DMS153 treated with DMSO at 0.1 percent for 48 hours (cell line): ENCODE data around the gene MICAL3.
"Not testable (repeated sequence)": the region's sequence is repeated elsewhere in the genome, so short reads cannot be mapped to it uniquely, and the experiment has no call there.

Experiments used
- DNase-seq: peaks from one replicate; lab custom pipeline; 2025; ENCODE audit not compliant: unreplicated experiment; lab: John Stamatoyannopoulos, UW

The MICAL3 gene

DNA sequence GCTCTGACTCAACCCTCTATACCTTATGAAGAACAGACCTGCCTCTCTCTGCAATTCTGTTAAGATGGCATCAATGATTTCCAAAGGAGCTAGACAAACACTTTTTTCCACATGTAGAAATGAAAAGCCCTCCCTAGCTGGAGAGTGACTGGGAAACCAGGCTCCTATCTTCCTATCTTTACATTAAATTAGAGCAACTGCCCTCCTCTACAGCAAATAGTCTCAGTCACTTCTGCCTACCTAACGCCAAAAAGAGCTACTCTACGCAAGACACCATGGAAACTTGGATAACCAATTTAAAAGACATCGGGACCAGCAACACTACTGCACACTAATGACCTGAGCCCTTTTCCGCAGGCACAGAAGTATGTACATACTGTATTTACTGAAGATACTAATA lies 84.8 kb downstream of the MICAL3 start:
- no peak for DNase-seq

DNA sequence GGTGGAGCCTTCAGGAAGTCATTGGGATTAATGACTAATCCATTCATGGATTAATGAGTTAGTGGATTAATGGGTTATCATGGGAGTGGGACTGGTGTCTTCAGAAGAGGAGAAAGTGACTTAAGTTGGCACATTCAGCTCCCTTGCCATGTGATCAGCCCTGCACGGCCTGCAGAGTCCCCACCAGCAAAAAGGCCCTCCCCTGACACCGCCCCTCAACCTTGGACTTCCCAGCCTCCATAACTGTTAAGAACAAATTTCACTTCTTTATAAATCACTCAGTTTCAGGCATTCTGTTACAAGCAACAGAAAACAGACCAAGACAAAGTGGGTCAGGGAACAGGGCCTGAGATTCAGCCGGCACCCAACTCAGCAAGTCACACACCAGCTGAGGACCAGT lies 85.3 kb downstream of the MICAL3 start:
- DNase-seq: no peak

DNA sequence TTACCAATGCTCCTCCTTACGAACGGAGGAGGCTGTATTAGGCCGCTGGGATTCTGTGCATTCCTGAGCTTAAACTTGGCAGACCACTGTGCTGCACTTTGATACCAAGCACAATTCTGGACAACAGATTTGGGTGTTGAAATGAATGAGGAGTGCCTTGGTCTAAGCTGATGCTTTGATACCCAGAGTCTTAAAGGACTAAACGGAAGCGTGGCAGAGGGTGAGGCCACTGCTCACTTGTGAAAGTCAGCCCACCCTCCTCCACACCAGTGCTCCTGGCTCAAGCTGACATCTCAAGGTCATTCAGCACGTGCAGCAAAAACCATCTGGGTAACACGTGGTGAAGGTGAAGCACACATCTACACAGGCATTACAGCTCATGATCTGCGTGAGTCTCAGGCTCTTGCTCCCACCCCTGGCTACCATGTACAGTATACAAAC lies 85.9 kb downstream of the MICAL3 start:
- no peak for DNase-seq

DNA sequence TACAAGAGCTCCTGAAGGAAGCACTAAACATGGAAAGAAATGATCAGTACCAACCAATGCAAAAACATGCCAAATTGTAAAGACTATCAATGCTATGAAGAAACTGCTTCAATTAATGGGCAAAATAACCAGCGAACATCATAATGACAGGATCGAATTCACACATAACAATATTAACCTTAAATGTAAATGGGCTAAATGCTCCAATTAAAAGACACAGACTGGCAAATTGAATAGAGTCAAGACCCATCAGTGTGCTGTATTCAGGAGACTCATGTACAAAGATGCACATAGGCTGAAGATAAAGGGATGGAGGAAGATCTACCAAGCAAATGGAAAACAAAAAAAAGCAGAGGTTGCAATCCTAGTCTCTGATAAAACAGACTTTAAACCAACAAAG lies 91.9 kb downstream of the MICAL3 start:
- DNase-seq: not testable (repeated sequence)

DNA sequence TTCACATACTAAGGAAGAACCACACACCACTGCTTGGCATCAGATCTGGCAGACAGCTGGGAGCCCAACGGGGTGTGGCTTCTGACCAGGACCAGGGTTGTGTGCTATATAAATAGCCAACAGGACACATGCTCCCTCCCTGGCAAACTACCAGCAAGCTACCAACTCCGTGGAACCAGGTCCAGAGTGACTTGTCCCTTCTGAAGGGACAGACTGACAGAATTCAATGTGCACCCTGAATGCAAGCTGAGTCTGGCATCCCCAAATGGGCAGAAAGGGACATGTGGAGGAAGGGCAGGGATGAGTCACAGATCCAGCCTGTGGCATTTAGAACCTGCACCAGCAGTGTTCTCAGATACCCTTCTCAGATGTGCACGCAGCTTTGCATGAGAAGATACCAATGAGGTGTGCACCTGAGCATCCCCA lies 92.9 kb downstream of the MICAL3 start:
- no peak for DNase-seq

DNA sequence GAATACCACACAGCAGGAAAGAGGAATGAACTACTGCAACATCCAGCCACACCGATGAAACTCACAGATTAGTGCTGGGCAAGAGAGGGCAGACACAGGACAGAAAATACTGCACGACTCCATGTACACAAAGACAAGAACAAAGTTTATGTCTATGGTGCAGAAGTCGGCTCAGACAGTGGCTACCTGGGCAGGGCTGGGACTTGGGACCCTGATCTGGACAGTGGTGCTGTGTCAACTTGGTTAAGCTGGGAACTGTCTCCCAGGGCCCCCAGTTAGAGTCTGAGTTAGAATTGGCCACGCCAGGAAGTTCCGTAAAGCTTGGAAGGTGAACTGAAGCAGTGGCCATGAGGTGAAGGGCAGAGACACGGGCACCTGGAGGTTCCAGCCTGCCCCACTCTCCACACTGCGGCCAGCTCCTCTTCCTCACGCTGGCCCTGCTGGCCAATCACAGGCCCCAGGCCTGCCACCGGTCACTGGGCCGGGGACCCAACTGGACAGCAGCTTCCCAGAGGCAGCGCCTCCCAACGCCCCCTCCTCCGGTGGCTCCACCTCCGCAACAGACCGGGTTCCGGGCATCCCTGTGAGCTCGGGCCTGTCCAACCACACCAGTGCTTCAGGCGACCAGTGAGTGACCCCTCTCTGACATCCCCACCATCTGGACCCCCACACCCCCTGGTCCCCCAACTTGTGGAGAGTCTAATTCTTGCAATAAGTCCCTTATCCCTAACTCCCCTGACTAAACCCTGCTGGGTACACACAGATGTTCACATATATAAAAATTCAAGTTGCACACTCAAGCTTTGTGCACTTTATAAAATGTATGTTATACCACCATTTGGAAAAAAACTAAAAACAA lies 93.7 kb downstream of the MICAL3 start:
- no peak for DNase-seq

DNA sequence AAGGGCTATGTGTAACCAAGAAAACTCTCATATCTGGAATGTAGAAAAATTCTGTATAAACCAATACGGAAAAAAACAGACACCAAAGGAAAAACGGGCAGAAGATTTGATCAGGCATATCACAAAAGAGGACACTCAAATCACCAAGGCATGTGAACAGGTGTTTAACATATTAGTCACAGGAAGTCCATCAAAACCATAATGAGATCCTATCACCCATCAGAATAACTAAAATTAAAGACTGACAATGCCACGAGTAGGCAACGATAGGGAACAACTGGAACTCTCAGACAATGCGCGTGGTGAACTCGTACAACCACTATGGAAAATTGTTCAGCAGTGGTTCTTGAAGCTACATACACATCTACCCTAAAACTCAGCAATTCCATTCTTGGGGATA lies 94.5 kb downstream of the MICAL3 start:
- no peak for DNase-seq

DNA sequence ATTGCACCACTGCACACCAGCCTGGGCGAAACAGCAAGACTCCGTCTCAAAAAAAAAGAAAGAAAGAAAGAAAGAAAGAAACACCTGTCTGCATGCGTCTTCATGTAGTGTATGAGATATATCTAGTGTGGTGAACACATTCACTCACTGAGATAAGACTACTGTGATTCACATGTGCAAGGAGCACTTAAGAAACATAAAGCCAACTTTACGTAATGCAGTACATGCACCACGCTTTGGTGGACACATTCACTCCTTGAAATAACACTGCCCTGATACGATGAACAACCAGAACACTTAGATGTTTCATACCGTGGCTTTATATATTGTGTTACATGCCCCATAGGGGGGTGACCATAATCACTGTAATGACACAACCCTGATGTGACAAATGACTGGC lies 96.0 kb downstream of the MICAL3 start:
- no peak for DNase-seq

DNA sequence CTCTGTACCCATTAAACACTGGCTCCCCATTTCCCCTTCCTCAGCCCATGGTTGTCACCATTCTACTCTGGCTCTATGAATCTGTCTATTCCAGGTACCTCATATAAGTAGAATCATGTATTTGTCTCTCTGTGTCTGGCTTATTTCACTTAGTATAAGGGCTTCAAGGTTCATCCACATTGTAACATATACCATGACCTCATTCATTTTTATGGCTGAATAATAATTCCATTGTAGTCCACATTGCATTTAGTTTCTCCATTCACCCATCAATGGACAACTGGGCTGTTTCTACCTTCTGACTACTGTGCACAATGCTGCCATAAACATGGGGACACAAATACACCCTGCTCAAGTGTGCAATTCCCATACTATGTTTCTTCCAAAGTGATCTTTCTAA lies 97.3 kb downstream of the MICAL3 start:
- no peak for DNase-seq

DNA sequence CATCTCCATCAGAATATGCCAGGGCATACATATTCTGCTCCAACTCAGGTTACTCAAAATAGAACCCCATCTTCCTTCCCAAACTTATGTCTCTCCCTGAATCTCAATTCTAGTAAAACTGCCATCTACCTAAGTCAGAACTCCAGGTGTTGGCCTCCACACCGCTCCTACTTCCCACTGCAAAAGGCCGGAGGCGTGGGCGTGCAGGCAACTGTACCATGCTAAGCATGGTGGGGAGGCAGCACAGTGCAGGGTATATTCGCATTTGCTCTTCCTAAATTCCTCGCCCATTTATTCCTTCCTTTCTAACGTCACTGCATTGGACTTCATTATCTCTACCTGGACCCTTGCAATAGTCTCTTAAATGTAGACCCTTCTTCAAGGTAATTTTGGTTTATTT lies 97.8 kb downstream of the MICAL3 start:
- no peak for DNase-seq

DNA sequence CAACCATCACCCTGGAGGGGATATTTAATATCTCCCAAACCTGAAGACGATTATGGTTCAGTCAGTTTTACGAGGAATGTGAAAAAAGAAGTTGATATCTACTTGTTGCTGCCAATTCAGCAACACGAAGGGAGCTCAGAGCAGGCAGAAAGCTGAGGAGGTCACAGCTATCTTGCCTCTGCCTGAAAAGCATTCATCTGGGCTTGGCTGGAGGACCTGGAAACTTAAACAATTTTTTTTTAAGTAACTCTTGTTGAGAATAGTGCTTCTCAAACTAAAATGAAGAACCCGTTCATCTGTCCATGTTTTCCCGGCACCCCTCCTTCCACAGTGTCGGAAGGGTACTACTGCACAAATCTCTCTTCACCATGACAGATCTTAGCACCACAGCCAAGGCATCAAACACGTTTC lies 98.9 kb downstream of the MICAL3 start:
- DNase-seq: no peak

DNA sequence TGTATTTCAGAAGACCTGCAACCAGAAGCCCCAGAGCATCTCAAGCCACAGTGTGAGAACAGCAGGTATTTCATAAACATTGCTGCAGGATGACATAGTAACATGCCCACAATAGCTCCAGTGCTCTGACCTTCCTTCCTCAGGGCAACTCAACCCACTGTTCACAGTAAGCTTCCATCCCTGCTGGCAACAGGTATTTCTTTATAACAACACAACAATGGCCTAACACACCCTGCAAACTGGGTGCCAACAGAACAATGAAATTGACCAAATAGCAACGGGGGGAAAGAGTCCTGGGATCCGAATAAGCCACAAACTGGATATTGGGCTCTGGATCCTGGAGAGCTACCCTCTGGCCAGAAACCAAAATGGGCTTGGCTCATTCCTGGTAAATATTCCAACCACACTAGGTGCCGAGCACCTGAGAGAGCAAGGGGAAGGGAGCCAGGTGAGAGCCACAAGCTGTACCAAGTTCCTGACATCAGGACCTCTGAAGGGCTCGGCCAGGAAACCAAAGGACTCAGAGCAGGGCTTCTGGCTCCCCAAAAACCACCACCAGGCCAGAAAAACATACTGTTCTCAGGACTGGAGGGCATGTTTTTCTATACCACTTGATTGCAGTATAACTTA lies 99.5 kb downstream of the MICAL3 start:
- no peak for DNase-seq

DNA sequence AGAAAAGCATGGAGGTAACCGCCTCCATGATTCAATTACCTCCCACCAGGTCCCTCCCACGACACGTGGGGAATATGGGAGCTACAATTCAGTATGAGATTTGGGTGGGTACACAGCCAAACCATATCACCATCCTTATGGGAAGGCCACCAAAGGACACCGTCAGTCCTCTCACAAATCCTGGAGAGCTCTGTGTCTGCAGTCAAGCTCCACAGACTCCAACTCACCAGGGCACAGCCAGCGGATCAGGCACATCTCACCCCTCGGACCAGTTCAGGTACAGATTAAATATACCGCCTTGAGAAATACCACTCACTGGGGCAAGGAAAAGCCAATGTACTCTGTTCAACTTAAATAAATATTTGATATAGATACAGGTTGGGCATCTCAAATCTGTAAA lies 100.3 kb downstream of the MICAL3 start:
- no peak for DNase-seq

DNA sequence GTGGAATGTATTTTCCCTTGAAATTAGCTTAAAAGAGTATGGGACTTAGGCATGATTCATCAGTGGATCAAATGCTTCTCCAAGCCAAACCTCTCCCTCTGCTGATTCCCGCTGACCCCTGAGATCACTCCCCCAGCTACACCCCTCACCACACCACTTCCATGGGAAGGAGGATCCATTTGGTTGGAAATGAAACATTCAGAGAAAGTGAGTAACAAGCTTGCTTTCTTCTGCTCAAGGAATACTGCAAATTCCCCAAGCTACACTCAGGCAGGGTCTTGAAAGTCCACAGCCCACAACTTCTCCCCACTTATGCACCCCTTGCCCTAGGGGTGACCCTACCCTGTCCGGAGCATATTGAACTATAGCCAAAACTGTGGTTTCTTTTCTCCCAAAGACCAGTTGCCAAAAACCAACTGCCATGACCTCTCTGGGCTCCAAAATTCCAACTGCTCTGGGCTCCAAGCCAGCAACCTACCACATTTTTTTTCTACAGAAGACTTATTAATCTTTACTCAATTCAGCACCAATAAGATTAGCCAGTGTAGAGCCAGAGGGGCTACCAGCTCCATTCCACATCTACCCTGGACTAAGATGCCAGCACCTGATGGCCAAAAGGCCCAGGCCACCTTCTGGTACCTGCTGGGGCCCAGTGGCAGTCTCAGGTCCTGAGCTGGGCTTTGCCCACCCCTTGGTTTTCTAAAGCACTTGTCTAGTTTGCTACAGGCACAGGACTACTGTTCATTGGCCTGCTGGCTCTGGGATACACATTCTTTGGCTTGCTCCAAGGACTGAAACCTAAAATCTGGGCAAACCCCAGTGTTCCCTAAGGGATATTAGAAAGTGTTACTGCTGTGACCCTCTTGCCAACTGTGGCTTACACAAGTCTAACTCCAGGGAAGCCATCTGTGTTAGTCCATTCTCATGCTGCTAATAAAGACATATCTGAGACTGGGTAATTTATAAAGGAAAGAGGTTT lies 101.1 kb downstream of the MICAL3 start:
- no peak for DNase-seq

DNA sequence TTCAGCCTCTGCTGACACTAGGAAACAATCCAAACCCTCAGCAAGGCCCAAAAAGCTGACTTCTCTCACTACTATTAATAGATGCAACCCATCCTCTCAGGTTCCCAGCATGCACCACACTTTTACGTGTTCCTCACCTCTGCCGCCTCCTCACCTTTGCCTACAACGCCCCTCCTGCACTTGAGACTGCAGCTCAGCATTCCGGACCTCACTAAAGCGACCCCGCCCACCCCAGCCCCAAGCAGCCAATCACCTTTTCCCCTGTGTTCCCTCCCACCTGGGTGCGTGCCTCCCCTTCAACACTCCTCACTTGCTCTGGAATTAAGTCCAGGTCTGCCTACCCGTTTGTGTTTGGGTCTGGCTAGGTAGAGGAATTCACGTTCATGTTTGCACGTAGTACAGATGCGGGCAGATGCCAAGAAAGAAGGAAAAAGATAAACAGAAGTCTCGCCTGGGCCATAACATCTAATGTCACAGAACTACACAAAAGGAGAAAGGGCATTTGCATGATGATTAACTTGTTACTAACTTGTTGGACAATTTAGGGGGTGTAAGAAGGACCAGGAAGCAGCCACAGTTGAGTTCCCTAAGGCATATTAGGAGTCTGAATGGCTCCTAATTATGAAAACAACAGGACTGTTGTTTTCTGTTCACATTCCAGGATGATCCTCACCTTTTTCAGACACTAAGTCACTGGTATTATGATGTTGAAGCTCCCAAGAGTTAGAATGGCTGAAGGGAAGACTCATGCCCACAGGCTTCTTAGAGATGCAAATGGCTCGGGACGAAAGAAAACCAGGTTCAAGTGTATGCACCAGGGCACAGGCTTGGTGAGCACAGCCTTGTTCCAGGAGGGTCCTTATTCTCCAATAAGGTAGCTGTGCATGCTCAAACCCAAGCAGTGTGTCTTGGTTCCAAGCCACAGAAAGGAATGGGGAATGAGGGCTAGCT lies 102.2 kb downstream of the MICAL3 start:
- DNase-seq: no peak

DNA sequence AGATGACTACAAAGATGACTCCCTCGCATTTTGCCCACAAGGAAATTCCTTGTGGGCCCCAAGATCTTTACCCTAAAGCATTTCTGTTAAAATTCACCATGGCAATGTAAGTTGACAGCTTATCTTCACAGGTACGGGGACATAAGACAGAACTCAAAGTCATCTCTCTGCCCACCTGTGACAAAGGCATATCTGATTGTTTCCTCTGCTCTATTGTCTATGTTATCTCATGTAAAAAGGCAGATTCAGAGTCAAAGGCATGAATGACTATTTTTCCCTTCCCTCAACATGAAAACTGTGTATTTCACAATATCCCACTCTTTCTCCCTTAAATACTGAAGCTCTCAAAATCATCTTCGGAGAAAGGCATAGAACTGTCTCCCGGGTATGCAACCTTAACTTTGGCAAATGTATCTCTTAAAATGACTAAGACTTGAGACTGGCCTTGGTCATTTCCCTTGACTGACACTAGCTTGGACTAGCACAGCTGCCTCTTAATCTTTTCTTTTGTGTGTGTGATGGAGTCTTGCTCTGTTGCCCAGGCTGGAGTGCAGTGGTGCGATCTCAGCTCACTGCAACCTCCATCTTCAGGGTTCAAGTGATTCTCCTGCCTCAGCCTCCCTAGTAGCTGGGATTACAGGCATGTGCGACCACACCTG lies 103.2 kb downstream of the MICAL3 start:
- DNase-seq: no peak

DNA sequence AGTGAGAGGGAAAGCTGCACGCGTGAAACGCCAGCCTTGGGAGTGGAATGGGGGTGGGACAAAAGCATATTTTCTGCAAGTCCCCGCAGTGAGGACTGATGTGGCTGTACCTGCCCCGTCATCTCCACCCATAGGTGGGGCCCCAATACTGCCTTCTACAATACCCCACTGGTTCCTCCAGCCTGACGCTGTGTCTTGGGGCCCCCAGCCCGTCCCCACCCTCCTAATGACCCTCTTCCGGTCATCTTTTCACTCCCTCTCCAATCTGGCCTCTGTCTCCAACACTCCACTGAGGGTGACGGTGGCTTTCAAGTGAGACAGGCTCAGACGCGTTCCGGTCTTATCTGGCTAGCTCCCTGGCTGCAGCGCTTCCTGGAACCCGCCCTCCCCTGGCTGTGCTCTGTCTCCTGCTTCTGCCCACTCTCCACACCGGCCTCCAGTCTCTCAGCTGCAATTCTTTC lies 104.2 kb downstream of the MICAL3 start:
- peak; percentile 63 for DNase-seq

DNA sequence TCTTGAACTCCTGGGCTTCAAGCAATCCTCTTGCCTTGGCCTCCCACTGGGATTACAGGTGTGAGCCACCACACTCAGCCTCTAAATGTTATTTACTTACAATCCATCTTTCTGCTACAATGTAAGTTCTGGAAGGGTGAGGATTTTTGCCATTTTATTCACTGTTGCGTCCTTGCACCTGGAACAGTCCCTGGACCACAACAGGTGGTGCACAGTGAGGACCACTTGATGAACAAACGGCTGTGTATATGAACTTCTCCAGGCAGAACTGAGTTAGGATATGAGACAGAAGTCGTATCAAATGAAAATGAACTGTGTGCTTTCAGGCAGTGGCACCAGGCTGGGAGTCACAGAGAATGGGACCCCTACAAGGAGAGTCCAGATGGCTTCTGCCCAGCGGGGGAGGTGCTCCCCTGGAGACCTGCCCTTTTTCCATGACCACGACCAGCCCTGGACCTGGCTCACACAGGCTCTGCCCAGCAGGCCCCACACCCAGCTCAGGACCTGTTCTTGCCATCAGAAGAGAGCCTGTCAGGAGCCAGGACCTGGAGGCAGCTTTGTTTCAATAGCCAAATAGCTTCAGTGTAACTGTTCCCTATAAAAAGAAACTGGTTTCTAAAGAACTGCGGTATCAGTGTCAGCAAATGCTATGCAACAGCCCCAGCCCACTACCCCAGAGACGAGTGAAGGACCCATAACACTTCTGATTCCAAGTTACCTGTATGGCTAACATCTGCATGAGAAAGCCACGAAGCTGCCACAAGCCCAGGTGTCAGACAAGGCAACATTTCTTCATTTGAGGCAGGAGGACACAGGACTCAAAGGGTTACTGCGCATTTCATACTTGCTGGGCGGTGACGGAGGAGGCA lies 104.9 kb downstream of the MICAL3 start:
- DNase-seq: no peak

DNA sequence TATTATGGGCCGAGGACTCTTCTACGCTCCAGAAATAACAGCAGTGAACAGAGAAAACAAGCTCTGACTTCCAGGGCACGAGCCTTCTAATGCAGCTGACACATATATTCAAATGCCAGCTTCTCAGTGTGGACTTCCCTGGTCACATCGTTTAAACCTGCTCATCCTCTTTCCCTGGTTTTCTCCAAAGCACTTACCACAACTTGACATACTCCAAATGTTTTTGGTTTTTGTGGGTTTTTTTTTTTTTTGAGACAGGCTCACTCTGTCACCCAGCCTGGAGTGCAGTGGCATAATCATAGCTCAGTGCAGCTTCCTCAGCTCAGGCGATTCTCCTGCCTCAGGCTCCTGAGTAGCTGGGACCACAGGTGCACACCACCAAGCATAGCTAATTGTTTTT lies 105.5 kb downstream of the MICAL3 start:
- DNase-seq: no peak
